Measurements from ENCODE around the gene VAC14. TPM values are rescaled to one million over a fixed set of nuclear protein-coding genes. Genes with fewer than 3 reads are reported as not detected.

VAC14 gene
- total and polyA plus RNA-seq, 2 experiments from 2014 or later = 27.1 to 32.4 TPM

DNA sequence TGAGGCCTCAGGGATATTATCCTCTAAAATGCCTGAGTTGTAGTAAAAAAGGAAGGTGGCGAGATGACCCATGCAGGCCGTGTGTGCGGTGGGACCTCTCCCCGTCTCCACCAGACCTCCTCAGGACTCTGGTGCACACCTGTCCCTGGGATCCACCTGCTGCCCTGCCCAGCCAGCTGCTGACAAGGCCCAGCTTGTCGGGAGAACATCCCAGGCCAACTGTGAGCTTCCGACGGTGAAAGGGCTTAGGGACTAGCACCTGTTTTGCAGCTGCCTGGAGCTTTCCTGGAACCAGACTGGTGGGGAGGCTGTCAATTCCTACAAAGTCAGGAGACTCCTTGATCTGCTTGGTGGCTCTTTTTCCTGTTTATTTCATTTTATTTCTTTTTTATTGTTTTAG is 143.0 kb downstream of the VAC14 start:
- in situ Hi-C loops (cut with MboI) = no loop called here
- Histone ChIP-seq H3K27ac (no peak overlapping the region), H3K79me2 (ENCODE audit: insufficient read depth) (no peaks in the 10 kb centered on the region), H3K9me3 (ENCODE audit: low read depth) (no peaks in the 10 kb centered on the region), H2AFZ (no peak overlapping the region), H3K4me2 (ENCODE audit: unreplicated experiment) (no peak overlapping the region), H3K9ac (no peak overlapping the region), H3K4me1 (ENCODE audit: insufficient read depth) (0 out of 2 replicates have a peak, but pooled peaks cover 5% of the 10 kb centered on the region), H3K36me3 (ENCODE audit: low read depth) (no peaks in the 10 kb centered on the region), H3K27me3 (replicated peaks; ENCODE audit: insufficient read depth) (no peaks in the 10 kb centered on the region), H3K9me2 (ENCODE audit: insufficient read depth) (no peaks in the 10 kb centered on the region), H3F3A (ENCODE audit: insufficient read depth) (no peaks in the 10 kb centered on the region), H3K4me3 (no peak overlapping the region), H4K20me1 (ENCODE audit: insufficient read depth) (no peaks in the 10 kb centered on the region)
- TF ChIP-seq EZH2 (IDR thresholded peaks at IDR 0.05; ENCODE audit: insufficient read depth, poor library complexity, severe bottlenecking) (no peak), EZH2phosphoT487 (IDR thresholded peaks at IDR 0.05; ENCODE audit: insufficient read depth, low read depth) (no peak)
- no peak for DNase-seq
- WGBS, 2 experiments (ENCODE audit: low coverage in 1 of 2, low lambda C conversion rate in 2 of 2, missing lambda C conversion rate in 2 of 2) = 72 to 73% methylated on average over 7 of the region's 7 CpGs

GRCh38 chr16:70656712-70657263 is 144.2 kb downstream of the VAC14 start:
- WGBS, 2 experiments (ENCODE audit: low coverage in 1 of 2, low lambda C conversion rate in 2 of 2, missing lambda C conversion rate in 2 of 2) = 83 to 88% methylated on average over 22 of the region's 22 CpGs
- in situ Hi-C loops (cut with MboI) = no loop called here

DNA sequence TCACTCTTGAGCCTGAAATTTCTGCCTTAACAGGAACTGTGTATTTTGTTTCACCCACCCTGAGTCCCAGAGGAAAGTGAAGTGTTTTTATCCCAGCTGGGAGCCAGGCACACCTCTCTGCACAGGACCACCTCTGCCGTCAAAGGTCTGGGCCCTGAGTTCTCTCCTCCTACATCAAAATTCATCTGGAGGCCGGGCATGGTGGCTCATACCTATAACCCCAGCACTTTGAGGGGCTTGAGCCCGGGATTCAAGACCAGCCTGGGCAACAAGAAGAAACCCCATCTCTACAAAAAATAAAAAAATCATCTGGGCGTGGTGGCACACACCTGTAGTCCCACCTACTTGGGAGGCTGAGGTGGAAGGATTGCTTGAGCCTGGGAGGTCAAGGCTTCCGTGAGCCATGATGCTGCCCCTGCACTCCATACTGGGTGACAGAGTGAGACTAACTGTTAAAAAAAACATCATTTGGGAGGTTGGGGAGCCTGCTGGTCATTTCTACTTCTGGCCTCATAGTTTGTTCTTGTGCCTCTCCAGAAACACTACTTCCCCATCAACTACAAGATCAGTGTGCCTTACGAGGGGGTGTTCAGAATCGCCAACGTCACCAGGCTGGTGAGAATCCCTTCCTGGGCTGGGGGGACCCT is 144.8 kb downstream of the VAC14 start:
- DNase-seq = no peak
- H3K79me2 ChIP-seq (ENCODE audit: insufficient read depth) = no peaks in the 10 kb centered on the region
- no peak for TF ChIP-seq EZH2 (IDR thresholded peaks at IDR 0.05; ENCODE audit: insufficient read depth, poor library complexity, severe bottlenecking)
- no peak for TF ChIP-seq EZH2phosphoT487 (IDR thresholded peaks at IDR 0.05; ENCODE audit: insufficient read depth, low read depth)
- H3K4me2 ChIP-seq (ENCODE audit: unreplicated experiment) = no peak overlapping the region
- H3K4me3 ChIP-seq = no peak overlapping the region
- H3K9me2 ChIP-seq (ENCODE audit: insufficient read depth) = no peaks in the 10 kb centered on the region
- H4K20me1 ChIP-seq (ENCODE audit: insufficient read depth) = no peaks in the 10 kb centered on the region
- no peaks in the 10 kb centered on the region for H3F3A ChIP-seq (ENCODE audit: insufficient read depth)
- no peaks in the 10 kb centered on the region for H3K27me3 ChIP-seq (replicated peaks; ENCODE audit: insufficient read depth)
- no peak overlapping the region for H3K9ac ChIP-seq
- no peak overlapping the region for H3K27ac ChIP-seq
- H3K36me3 ChIP-seq (ENCODE audit: low read depth) = no peaks in the 10 kb centered on the region
- no peaks in the 10 kb centered on the region for H3K9me3 ChIP-seq (ENCODE audit: low read depth)
- 81 to 83% methylated on average over 8 of the region's 8 CpGs for WGBS, 2 experiments (ENCODE audit: low coverage in 1 of 2, low lambda C conversion rate in 2 of 2, missing lambda C conversion rate in 2 of 2)
- no peak overlapping the region for H2AFZ ChIP-seq
- H3K4me1 ChIP-seq (ENCODE audit: insufficient read depth) = 0 out of 2 replicates have a peak, but pooled peaks cover 5% of the 10 kb centered on the region
- in situ Hi-C loops (cut with MboI) = no loop called here

More at GRCh38 chr16:70656712-70657263, 144.2 kb downstream of the VAC14 start:
- no peak for DNase-seq
- Histone ChIP-seq H3K27me3 (replicated peaks; ENCODE audit: insufficient read depth) (no peaks in the 10 kb centered on the region), H3K36me3 (ENCODE audit: low read depth) (no peaks in the 10 kb centered on the region), H2AFZ (no peak overlapping the region), H3K9ac (no peak overlapping the region), H3K4me2 (ENCODE audit: unreplicated experiment) (no peak overlapping the region), H3K4me1 (ENCODE audit: insufficient read depth) (0 out of 2 replicates have a peak, but pooled peaks cover 5% of the 10 kb centered on the region), H3K9me3 (ENCODE audit: low read depth) (no peaks in the 10 kb centered on the region), H4K20me1 (ENCODE audit: insufficient read depth) (no peaks in the 10 kb centered on the region), H3F3A (ENCODE audit: insufficient read depth) (no peaks in the 10 kb centered on the region), H3K27ac (no peak overlapping the region), H3K4me3 (no peak overlapping the region), H3K9me2 (ENCODE audit: insufficient read depth) (no peaks in the 10 kb centered on the region), H3K79me2 (ENCODE audit: insufficient read depth) (no peaks in the 10 kb centered on the region)
- TF ChIP-seq EZH2phosphoT487 (IDR thresholded peaks at IDR 0.05; ENCODE audit: insufficient read depth, low read depth) = no peak
- TF ChIP-seq EZH2 (IDR thresholded peaks at IDR 0.05; ENCODE audit: insufficient read depth, poor library complexity, severe bottlenecking) = no peak

DNA sequence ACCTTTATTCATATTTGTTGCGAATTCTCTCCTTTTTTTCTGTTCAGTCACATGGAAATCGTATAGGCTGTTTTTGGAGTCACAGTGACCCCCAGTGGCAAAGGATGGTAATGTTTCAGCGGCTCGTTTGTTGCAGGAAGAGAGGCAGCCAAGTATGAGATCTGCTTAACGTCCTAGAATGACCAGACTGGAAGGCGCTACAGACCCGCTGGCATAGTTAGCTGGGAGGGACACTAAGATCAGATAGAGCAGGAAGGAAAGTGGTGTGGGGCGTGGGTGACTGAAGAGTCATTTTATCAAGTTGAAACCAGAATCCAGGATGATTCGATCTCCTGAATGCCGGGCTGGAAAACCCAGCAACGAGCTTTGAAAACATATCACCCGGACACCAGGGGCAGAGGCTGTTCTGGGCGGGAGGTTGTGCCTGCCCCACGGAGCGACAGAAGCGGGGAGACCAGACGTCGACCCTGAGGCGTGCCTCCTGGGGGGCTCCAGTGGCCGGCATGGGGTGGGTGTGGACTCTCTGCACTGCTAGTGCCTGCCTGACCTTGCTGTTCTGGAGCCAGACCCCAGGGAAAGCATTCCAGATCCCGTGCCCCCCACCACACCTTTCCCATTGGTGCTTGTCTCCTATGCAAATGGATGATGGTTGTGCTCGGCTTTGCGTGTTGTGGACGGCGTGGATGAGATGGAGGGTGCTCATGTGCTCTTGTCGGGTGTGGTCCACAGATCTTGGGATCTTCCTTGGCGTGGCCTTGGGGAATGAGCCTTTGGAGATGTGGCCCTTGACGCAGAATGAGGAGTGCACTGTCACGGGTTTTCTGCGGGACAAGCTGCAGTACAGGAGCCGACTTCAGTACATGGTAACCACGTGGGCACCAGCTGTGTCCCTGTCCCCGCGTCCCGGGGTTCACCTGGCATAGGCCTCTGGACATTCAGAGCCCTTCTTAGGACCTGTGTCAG is 146.9 kb downstream of the VAC14 start:
- peak overlapping the region; percentile 70 for H3K4me3 ChIP-seq
- peak overlapping the region; percentile 83 for H3K9ac ChIP-seq
- no peaks in the 10 kb centered on the region for H3K27me3 ChIP-seq (replicated peaks; ENCODE audit: insufficient read depth)
- H3F3A ChIP-seq (ENCODE audit: insufficient read depth) = no peaks in the 10 kb centered on the region
- in situ Hi-C loops (cut with MboI) = no loop called here
- no peaks in the 10 kb centered on the region for H3K9me3 ChIP-seq (ENCODE audit: low read depth)
- DNase-seq = peak; percentile 94
- H3K79me2 ChIP-seq (ENCODE audit: insufficient read depth) = no peaks in the 10 kb centered on the region
- no peaks in the 10 kb centered on the region for H3K9me2 ChIP-seq (ENCODE audit: insufficient read depth)
- 0 out of 2 replicates have a peak, but pooled peaks cover 5% of the 10 kb centered on the region for H3K4me1 ChIP-seq (ENCODE audit: insufficient read depth)
- peak overlapping the region; percentile 90 for H3K4me2 ChIP-seq (ENCODE audit: unreplicated experiment)
- TF ChIP-seq EZH2 (IDR thresholded peaks at IDR 0.05; ENCODE audit: insufficient read depth, poor library complexity, severe bottlenecking) (no peak), EZH2phosphoT487 (IDR thresholded peaks at IDR 0.05; ENCODE audit: insufficient read depth, low read depth) (no peak)
- H3K27ac ChIP-seq = peak overlapping the region; percentile 57
- no peaks in the 10 kb centered on the region for H3K36me3 ChIP-seq (ENCODE audit: low read depth)
- peak overlapping the region; percentile 85 for H2AFZ ChIP-seq
- WGBS, 2 experiments (ENCODE audit: low coverage in 1 of 2, low lambda C conversion rate in 2 of 2, missing lambda C conversion rate in 2 of 2) = 17 to 19% methylated on average over 34 to 35 of the region's 35 CpGs
- no peaks in the 10 kb centered on the region for H4K20me1 ChIP-seq (ENCODE audit: insufficient read depth)

Data from GM23248 (cell line).